Thoracic aorta (tissue), 2 donors: ENCODE results near the gene UNC5A. TPM values are rescaled to one million over a fixed set of nuclear protein-coding genes. Genes with fewer than 3 reads are reported as not detected.

Experiments
- ATAC-seq: fragments of 150-250 bp; one replicate; pipeline ENCODE4 v1.8.0; 2017; ENCODE audit warnings: low read depth; ENCODE audit not compliant: insufficient number of reproducible peaks, low FRiP score
- DNase-seq: peaks from one replicate; pipeline ENCODE4 v3.0.0-alpha.2; 2020; ENCODE audit warnings: low spot score
- H3K27ac ChIP-seq, 2 donors: fragments of 200-600 bp; sonication (generic); 1 replicate in 1 of 2; 2 replicates in 1 of 2; pipeline ENCODE4 v1.5.1; 2016; ENCODE audit warnings: mild to moderate bottlenecking in 2 of 2, moderate library complexity in 2 of 2
- H3K27me3 ChIP-seq: fragments of 200-600 bp; sonication (generic); replicated peaks from 2 replicates; pipeline ENCODE4 v1.6.0; 2016; ENCODE audit warnings: mild to moderate bottlenecking; ENCODE audit not compliant: insufficient read depth
- H3K36me3 ChIP-seq: fragments of 200-600 bp; sonication (generic); one replicate; pipeline ENCODE4 v1.5.1; 2016
- H3K4me1 ChIP-seq, 2 donors: fragments of 200-600 bp; sonication (generic); 1 replicate in 1 of 2; 2 replicates in 1 of 2; pipeline versions ENCODE4 v1.5.1 to v1.6.0; 2016; ENCODE audit warnings: low read depth in 2 of 2, mild to moderate bottlenecking in 1 of 2; ENCODE audit not compliant: control insufficient read depth in 1 of 2
- H3K4me3 ChIP-seq: fragments of 200-600 bp; sonication (generic); 2 replicates; pipeline ENCODE4 v1.5.1; 2016; ENCODE audit warnings: mild to moderate bottlenecking
- H3K9me3 ChIP-seq: fragments of 200-600 bp; sonication (generic); 2 replicates; pipeline ENCODE4 v1.5.1; 2016
- total RNA-seq, 2 donors: library from RNA; depleted of rRNA; stranded (reverse); fragments of >200 nt; gene quantifications; one replicate each; pipeline versions ENCODE4 v1.1.0 to v1.2.3, GENCODE V29; 2016
- TF ChIP-seq, protein P1 (sequence below): fragments of 200-600 bp; sonication (generic); IDR thresholded peaks from one replicate; pipeline ENCODE4 v1.5.1; 2019; ENCODE audit warnings: antibody characterized with exemption

The UNC5A gene
- total RNA-seq, 2 donors from 2014 or later, result not detected

DNA sequence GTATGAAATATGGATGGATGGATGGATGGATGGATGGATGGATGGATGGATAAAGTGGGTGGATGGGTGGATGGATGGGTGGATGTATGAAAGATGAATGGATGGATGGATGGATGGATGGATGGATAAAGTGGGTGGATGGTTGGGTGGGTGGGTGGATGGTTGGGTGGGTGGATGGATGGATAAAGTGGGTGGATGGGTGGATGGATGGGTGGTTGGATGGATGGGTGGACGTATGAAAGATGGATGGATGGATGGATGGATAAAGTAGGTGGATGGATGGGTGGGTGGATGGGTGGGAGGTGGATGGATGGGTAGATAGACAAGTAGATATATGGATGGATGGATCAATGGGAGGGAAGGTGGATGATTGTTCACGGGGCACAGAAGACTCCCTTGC, 19.0 kb downstream of the UNC5A start:
- no peaks in the 10 kb centered on the region for H3K36me3 ChIP-seq

DNA sequence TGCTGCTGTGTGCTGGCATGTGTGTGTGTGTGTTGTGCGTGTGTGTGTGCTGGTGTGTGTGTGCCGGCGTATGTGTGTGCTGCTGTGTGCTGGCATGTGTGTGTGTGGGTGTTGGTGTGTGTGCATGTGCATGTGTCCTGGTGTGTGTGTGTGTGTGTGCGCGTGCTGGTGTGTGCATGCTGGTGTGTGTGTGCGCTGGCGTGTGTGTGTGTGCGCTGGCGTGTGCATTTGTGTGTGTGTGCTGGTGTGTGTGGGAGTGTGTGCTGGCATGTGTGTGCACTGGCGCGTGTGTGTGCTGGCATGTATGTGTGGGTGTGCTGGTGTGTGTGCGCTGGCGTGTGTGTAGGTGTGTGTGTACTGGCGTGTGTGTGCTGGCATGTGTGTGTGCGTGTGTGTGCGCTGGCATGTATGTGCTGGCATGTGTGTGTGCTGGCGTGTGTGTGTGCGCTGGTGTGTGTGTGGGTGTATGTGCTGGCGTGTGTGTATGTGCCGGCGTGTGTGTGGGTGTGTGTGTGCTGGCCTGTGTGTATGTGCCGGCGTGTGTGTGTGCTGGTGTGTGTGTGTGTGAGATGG, 20.1 kb downstream of the UNC5A start:
- Histone ChIP-seq H3K27ac (no peak overlapping the region), H3K27me3 (no peaks in the 10 kb centered on the region), H3K4me1 (no peaks in the 10 kb centered on the region), H3K9me3 (no peaks in the 10 kb centered on the region), H3K36me3 (no peaks in the 10 kb centered on the region), H3K4me3 (no peak overlapping the region)
- DNase-seq, result no peak
- TF ChIP-seq, protein P1, sequence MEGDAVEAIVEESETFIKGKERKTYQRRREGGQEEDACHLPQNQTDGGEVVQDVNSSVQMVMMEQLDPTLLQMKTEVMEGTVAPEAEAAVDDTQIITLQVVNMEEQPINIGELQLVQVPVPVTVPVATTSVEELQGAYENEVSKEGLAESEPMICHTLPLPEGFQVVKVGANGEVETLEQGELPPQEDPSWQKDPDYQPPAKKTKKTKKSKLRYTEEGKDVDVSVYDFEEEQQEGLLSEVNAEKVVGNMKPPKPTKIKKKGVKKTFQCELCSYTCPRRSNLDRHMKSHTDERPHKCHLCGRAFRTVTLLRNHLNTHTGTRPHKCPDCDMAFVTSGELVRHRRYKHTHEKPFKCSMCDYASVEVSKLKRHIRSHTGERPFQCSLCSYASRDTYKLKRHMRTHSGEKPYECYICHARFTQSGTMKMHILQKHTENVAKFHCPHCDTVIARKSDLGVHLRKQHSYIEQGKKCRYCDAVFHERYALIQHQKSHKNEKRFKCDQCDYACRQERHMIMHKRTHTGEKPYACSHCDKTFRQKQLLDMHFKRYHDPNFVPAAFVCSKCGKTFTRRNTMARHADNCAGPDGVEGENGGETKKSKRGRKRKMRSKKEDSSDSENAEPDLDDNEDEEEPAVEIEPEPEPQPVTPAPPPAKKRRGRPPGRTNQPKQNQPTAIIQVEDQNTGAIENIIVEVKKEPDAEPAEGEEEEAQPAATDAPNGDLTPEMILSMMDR, result no peak
- no peak for ATAC-seq

More for the DNA sequence above, 19.0 kb downstream of the UNC5A start:
- Histone ChIP-seq H3K4me3 (no peak overlapping the region), H3K27ac (no peak overlapping the region), H3K4me1 (no peaks in the 10 kb centered on the region), H3K27me3 (no peaks in the 10 kb centered on the region), H3K9me3 (no peaks in the 10 kb centered on the region)
- TF ChIP-seq, protein P1, result no peak
- ATAC-seq, result no peak
- DNase-seq, result no peak

DNA sequence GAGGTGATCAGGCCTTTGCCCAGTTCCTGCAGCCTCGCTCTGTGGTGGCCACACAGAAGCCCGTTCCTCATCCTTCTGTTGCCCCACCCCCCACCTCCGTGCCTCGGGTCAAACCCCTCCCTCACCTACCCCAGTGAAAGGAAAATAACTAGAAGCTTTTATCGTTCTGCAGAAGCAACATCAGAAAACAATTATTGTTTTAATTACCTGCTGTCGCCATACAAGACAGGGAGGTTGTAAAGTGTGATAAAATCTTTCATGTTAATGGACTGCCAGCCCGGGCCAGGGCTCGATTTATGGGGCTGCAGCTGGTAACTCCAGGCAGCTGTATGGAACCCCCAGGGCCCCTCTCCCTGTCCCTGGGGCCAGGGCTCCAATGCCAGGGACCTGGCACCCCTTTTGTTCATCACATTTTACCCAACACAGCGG, 20.6 kb downstream of the UNC5A start:
- DNase-seq, result no peak
- Histone ChIP-seq H3K27ac (no peak overlapping the region), H3K9me3 (no peaks in the 10 kb centered on the region), H3K4me1 (no peaks in the 10 kb centered on the region), H3K4me3 (no peak overlapping the region), H3K36me3 (no peaks in the 10 kb centered on the region), H3K27me3 (no peaks in the 10 kb centered on the region)
- TF ChIP-seq, protein P1, result no peak
- no peak for ATAC-seq

DNA sequence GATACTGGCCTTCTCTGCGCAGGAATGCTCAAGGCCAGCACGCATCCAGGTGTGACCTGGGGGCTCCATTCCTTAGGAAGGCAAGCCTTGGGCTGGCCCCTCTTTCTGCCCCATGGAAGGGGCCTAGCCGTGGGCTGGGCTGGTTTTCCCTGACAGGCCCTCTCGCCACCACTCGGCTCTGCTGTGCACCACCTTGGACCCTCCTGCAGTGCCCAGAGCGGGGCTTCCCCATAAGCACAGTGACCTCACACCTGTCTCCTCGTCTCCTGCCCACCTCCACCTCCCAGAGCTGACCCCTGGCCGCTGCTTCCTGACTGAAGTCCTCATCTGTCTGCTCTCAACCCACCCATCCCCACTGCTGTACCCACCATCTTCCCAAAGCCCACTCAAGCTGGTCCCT, 21.1 kb downstream of the UNC5A start:
- H3K27ac ChIP-seq, result no peak overlapping the region
- no peaks in the 10 kb centered on the region for H3K4me1 ChIP-seq
- DNase-seq (no peak), ATAC-seq (no peak)
- TF ChIP-seq, protein P1, result no peak
- H3K36me3 ChIP-seq, result no peaks in the 10 kb centered on the region
- no peak overlapping the region for H3K4me3 ChIP-seq
- no peaks in the 10 kb centered on the region for H3K9me3 ChIP-seq
- no peaks in the 10 kb centered on the region for H3K27me3 ChIP-seq

DNA sequence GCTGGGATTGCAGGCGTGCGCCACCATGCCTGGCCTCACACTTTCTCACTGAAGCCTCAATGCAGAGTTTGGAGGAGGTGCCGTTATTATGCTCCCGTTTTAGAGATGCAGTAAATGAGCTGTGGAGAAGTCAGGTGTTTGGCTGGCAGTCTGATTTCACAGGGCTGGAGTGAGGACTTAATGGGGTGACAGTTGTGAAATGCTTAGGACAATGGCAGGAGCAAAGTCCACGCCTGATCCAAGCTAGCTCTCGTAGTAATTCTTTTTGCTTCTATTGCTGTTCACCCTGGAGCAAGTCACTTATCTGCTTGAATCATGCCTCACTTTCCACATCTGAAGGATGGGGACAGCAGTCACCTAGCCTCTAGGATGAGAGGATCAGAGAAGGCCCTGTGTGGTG, 21.8 kb downstream of the UNC5A start:
- Histone ChIP-seq H3K9me3 (no peaks in the 10 kb centered on the region), H3K27ac (no peak overlapping the region), H3K4me3 (no peak overlapping the region), H3K27me3 (no peaks in the 10 kb centered on the region), H3K4me1 (no peaks in the 10 kb centered on the region), H3K36me3 (no peaks in the 10 kb centered on the region)
- no peak for ATAC-seq
- no peak for DNase-seq
- TF ChIP-seq, protein P1, result no peak
